HG02610 (cell line): ENCODE measurements around the gene CTIF.

ENCODE experiments used
- ATAC-seq: cut with Tn5 transposase; IDR thresholded peaks from one replicate; pipeline ENCODE4 v1.9.1; 2021; ENCODE audit warnings: mild to moderate bottlenecking, moderate library complexity; ENCODE audit not compliant: unreplicated experiment

The CTIF gene

GRCh38 chr18:48825101-48825745, 286.4 kb downstream of the CTIF start:
- no peak for ATAC-seq

DNA sequence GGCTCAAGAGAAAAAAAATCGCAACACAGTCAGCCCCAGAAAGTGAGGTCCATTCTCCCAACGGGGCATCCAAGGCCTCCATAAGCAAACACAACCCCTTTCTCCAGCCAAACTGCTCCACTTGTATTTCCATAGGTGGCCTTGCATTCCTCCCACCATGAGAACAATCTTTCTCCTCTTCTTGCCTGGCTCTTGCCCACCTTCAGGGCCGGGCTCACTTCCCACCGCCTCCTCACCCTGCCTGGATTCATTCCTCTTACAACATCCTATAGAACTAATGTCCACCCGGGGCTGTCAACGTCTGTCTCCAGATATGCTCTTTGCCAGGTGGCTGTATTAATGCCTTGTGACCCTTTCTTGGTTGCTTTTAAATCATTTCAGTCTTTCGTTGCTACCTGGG, 287.4 kb downstream of the CTIF start:
- ATAC-seq: no peak

DNA sequence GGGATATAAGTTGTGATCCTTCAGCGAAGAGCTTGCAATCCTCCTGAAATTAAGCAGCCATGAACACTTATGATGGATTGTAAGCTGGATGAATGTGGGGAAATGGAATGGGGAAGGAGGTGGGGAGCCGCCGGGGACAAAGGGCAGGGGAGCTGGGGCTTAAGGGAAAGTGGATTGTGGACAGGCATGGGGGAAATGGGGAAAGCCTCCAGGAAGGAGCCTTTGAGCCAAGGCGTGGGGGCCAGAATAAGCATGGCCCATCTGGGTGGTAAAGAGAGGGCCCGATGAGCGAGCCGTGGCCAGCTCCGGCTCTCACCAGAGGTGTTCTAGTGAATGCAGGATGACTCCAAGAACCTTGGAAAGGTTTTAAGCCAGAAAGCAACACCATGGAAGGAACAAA, 288.0 kb downstream of the CTIF start:
- no peak for ATAC-seq

DNA sequence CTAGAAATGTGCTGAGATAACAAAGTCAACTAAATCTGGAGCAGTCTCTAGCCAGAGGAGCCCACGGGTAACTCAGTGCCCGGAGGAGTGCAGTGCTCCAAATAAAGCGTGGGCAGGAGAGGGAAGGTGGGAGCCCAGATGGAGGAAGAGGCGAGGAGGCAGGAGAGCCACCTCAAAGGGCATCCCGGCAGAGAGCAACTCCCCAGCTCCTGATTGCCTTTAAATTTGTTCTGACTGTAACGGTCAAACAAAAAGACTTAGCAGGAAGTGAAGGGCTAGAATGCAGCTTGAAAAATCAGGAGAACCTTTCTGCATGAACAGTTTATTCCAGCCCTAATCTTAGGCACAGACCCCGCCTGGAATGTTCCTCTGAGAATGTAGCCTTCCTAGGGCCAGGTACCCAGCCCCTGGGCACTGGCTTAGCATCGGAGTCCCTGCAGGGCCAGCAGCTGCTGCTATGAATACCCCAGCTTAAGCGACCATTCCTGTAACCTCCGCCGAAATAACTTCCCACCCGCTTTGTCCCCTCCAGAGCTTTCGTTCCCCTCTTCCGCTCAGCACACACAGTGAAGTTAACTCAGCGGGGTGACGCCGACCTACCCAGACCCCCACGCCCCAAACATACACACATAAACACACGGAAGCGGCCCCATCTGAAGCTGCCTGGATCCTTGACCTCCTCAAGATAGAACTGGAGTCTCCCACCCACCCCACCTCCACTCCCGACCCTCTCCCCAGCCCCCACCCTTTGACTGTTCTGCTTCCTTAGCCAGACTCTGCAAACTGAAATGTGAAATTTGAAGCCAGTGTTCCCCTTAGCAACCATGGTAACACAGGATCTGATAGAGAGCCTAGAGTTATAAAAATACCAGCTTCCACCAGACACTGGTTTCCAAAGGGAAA, 288.7 kb downstream of the CTIF start:
- no peak for ATAC-seq

DNA sequence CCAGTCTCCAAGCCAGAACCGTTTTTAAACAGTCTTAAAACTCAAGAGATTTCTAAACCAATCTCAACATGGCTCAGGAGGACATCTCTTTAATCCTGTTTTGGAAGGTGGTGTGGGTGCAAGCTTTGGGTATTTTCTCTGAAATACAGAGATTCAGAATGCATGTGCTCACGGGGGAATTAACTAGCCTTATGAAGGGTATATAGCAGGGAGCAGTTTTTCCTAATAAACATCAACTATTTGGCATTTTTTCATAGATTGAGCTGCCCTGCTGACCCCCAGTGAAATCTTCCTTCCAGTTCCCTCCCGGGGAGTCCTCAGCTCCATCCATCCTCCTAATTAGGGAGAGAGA, 289.3 kb downstream of the CTIF start:
- ATAC-seq: no peak

DNA sequence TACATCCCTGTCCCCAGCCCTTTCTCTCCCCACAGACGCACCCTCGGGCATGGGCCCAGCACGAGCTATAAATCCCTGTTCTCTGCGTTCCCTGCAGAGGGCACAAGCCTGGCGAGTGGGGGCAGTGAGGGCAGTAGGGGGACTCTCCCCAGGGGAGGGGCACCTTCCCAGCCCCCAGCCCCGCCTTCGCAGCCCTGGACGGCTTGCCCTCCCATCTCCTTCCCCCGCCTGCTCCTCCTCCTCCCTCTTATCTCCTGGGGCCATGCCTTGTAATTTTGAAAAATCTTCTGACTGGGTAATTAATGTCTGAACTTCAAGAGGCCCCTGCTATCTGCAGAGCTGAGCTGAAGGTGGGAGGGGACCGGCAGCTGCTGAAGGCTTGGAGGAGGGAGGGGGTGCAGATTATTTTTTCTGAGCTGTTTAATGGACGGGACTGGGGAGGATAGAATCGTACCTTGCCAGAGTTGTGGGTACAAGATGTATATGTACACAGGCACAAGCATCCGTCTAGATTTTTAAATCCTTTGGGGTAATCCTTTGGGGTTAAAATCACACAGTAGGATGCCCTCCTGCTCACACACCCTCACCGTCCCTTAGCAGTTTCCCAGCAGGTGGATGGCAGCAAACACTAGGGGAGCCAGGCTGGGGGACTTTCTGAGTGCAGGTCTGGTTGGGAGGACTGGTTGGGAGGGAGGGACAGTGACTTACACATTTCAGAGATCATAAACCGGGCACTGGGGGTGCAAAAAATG, 290.0 kb downstream of the CTIF start:
- ATAC-seq: no peak

DNA sequence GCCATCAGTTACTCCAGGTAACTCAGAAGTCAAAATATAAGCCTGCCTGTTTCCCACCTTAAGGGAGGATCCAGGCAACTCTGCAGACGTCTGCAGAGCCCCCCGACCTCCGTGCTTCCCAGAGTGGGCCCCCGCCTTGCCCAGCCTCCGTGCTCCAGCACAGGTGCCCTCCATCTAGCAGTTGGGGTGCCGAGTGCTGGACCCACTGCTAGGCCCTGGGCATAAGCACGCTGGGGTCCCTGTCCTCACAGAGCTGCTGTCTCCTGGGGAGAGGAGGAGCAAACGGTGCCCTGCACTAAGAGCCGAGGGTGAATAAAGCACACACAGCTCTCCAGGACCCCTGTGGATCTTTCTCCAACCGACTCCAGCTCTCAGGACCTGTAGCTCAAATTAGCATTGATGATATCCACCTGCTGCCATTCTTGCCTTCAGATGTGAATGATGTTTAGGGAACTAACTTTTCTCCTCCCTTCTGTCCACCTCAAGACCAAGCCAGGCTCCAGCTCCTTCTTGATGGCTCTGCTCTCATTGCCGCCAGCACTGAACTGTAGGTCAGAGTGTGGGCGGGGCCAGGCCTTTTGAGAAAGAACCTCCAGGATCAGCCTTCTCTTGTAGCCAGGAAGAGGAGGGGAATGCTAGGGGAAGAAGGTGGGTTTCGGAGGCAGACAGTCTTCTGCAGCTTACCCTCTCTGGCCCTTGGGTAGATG, 290.8 kb downstream of the CTIF start:
- ATAC-seq: no peak

DNA sequence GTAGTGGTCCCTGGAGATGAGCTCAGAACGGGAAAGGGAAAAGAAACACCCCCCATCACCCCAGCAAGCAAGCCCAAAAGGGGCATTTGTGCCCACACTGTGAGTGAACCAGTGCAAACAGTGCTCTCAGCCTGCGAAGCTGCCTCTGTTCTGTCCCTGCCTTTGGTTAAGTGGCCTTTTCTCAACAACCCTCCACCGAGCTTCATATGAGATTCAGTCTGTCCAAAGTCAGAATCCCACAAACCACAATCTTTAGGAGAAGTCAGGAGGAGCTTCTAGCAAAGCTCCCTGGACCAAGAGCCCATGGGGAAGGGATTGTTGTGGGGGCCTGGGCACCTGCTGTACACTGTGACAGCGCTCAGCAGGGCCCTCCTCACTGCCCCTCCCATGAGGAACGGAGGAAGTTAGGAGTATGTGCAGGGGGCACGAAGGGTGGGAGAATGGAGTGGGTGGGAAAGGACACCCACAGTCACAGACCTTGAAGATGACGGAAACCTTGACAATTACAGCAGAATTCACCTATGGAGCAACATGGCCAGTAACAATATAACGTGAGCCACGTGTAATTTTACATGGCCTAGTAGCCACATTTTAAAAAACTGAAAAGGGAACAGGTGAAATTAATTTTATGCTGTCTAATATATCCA, 292.4 kb downstream of the CTIF start:
- ATAC-seq: no peak

DNA sequence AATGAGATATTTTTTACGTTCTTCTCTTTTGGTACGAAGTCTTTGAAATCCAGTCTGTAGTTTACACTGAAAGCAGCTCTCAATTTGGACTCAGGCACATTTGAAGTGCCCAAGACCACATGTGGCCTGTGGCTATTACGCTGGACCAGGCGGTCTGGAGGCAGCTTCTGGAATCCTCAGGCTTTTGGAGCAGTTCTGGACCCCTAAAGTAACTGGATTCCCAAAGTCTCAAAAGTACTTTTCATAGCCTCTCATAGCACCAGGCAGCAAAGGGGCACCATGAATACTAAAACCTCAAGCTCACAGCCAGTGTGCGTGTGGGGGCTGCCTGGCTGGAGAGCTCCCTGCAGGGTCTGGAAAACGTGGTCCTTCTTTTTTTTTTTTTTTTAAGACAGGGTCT, 293.0 kb downstream of the CTIF start:
- no peak for ATAC-seq

GRCh38 chr18:48832938-48833700, 294.3 kb downstream of the CTIF start:
- ATAC-seq: no peak

DNA sequence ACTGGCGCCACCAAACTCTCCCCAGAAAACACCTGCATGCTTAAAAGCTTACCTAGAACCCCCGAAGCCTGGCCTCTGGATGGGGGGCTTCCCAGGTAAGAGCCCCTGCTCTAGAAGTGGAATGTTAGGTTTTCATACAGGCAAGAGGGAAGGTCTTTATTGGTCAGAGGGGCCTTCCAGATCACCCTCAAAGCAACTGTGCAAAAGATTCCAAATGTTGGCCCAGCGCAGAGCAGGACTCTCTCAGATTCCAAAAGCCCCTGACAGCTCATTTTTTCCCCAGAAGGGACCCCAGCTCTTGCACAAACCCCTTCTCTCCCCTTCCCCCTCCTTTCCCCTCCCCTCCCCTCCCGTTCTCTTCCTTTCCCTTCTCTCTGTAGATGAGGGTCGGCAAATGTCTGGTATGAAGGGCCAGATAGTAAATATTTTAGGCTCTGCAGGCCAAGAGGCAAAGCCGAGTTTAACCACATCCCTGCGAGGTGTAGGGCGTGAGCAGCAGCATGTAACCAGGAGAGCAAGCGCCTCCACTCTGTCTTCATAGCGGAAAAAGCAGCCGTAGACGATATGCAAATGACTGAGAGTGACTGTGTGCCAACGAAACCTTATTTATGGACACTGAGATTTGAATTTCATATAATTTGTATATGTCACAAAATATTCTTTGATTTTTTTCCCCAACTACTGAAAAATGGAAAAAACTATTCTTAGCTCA, 295.0 kb downstream of the CTIF start:
- ATAC-seq: peak; percentile 46

GRCh38 chr18:48834413-48835031, 295.7 kb downstream of the CTIF start:
- ATAC-seq: peak; percentile 67

DNA sequence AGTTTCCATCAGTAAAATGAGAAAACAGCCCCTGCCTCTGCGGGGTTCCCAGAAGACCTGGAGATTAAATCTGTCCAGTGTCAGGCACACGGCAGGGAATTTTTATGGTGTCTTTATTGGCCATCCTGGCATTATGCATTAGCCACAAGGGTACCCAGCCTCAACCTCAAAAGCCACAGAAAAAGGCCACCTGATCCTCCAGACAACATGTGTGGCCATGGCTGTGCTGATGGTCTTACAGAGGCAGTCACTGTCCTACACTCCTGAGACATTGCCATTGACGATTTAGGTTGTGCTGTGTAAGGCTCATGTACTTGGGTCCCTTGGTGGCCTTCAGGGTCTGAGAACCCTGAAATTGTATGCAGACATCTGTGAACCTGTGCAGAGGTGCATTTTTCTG, 296.3 kb downstream of the CTIF start:
- no peak for ATAC-seq

GRCh38 chr18:48835745-48836170, 296.9 kb downstream of the CTIF start:
- ATAC-seq: no peak

DNA sequence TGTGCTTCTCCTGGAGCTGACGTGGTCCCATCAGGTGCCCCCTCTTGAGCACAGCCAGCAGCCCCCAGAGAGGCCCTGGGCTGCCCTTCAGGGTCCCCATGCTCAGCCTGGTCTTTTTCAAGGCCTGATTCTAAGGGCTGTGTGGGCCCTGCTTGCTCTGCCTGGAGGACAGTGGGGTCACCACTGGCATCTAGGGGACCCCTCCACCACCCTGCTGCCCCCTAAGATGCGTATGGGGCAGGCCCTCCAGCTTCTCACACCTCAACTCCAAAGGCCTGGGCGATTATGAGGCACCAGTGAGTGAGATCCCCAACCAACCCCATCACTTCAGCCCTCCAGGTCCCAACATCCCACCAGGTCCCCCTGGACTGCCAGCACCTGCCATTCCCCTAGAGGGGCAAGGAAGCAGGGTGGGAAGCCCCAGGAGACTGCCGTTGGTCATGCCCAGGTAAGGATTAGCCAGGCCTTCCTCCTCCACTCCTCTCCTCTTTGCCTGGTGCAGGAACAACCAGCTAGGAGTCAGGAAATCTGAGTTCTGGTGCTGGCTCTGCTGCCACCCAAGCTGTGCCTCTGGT, 297.5 kb downstream of the CTIF start:
- no peak for ATAC-seq

GRCh38 chr18:48836806-48837615, 298.2 kb downstream of the CTIF start:
- no peak for ATAC-seq

DNA sequence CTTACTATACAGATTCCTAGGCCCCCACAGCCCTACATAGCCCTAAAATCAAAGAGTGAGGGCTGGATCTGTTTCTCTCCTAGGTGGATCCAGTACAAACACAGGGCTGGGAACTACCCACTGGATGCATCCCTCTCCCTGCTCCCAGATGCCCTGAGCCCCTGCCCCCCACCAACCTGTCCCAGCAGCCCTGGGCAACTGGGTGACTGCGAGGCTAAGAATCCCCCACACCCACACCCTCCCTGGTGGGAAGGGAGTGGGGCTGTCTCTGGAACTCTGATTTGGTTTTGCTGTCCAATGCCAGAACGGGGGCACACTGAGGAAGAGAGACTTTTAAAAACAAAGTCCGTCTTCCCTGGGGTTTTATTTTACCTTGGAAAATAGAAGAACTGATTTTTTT, 298.8 kb downstream of the CTIF start:
- ATAC-seq: no peak
